Spinal cord (tissue), 10 donors: ENCODE data around the gene GDPGP1. TPM values are rescaled to one million over a fixed set of nuclear protein-coding genes. Genes with fewer than 3 reads are reported as not detected.

Experiments
- DNase-seq, 6 donors: peaks; one replicate each; pipeline versions ENCODE4 v3.0.0 to v3.0.0-alpha.2; 2013 to 2015; ENCODE audit warnings: low spot score in 6 of 6, low read depth in 4 of 6
- H3K27ac ChIP-seq: one replicate; pipeline ENCODE4 v1.5.1; 2013; ENCODE audit warnings: low read depth, low read length, control low read depth
- H3K27me3 ChIP-seq: one replicate; pipeline ENCODE4 v1.6.1; 2013; ENCODE audit warnings: low read length; ENCODE audit not compliant: control insufficient read depth, insufficient read depth
- H3K36me3 ChIP-seq: one replicate; pipeline ENCODE4 v1.6.1; 2013; ENCODE audit warnings: low read length; ENCODE audit not compliant: control insufficient read depth, insufficient read depth
- H3K4me1 ChIP-seq: one replicate; pipeline ENCODE4 v1.6.1; 2013; ENCODE audit warnings: low read length; ENCODE audit not compliant: control insufficient read depth, insufficient read depth
- H3K4me3 ChIP-seq: one replicate; pipeline ENCODE4 v1.5.1; 2013; ENCODE audit warnings: low read depth, low read length, control low read depth
- H3K9me3 ChIP-seq: one replicate; pipeline ENCODE4 v1.6.1; 2013; ENCODE audit warnings: low read length; ENCODE audit not compliant: control insufficient read depth, insufficient read depth
- WGBS: methylation state at CpG from one replicate; pipeline ENCODE4 v1.1.5; 2013; ENCODE audit warnings: missing lambda C conversion rate; ENCODE audit not compliant: insufficient coverage; 5-methylcytosine and 5-hydroxymethylcytosine counted together
- polyA plus RNA-seq, 2 donors: library from polyadenylated mRNA; unstranded; fragments of 120-200 nt; gene quantifications; one replicate each; pipeline ENCODE4 v1.2.1, GENCODE V29; 2013; ENCODE audit not compliant: insufficient read length in 2 of 2
- total RNA-seq, 2 donors: library from RNA; depleted of rRNA in 1 of 2; stranded (reverse); fragments of 120-200 nt in 1 of 2; fragments of >200 nt in 1 of 2; gene quantifications; one replicate each; pipeline versions ENCODE4 v1.2.3 to v1.2.4, GENCODE V29; 2013 to 2014
- donor health status: healthy.

The GDPGP1 gene
- total and polyA plus RNA-seq, 4 donors: 3.7 to 7.8 (median 6.7) TPM

DNA sequence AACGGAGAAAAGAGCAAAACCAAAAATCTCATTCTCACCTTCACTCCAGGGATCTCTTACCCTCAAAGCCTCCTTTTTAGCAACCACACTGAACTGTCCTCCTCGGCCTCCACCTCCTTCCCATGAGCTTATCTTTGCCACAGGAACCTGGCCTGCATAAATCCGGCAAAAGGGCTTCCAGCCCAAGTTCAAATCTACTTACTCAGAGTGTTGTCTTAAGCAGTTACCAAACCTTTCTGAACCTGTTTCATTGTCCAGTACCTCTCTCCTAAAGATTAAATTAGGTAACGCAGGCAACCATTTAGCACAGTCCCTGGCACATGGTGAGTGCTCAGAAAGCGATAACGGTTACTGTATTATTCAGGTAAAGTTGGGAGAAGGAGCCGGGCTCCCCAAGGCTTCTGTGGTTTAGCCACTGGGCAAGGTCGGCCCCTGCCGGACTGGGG lies 1.0 kb upstream of the GDPGP1 start:
- DNase-seq: peak in 1 of 6 donors; percentile 45
- peaks cover 47% of the 10 kb centered on the region for H3K36me3 ChIP-seq
- 16% methylated on average over 8 of the region's 9 CpGs for WGBS

DNA sequence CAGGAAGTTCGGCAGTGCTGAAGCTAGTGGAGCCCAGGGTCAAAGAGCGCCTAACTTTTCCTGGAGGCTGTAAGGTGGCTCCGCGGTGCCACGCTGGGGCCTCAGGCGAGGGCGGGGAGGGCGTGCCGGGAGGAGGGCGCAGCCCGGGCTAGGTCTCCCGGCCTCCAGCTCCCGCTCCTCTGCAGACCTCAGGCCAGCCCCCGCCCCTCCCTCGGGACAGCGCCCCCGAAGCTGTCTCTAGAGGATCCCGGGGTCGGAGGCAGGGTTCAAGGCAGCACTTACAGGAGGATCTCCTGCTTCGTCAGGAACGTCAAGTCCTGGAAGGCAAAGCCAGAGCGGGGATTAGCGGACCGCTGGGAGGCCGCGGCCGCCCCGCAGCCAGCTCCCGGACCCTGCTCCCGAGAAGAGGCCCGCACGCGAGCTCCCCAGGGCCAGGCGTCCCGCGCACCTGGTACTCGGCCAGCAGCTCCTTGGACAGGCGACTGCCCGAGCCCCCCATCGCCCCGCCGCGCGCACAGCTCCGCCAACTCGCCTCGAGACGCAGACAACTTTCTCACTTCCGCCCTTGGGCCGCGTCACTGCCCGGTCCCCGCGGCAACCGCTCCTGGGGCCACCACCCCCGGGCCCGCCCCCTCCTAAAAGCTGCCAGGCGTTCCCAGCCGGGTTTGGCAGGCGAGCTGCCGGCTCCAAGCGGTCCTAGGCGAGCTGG lies 468 bp upstream of the GDPGP1 start, which contains the start of gene CIB1:
Gene CIB1 (minus strand): TSS at position 555 of the 709 bp plus-strand sequence. CDS start 56 bp downstream, at position 499.
- WGBS: 0% methylated on average over 63 of the region's 63 CpGs
- peak in 4 of 6 donors; percentile 79 to 98 (median 86) for DNase-seq
- H3K4me1 ChIP-seq: peaks cover 27% of the 10 kb centered on the region
- no peaks in the 10 kb centered on the region for H3K27me3 ChIP-seq
- peaks cover 46% of the 10 kb centered on the region for H3K36me3 ChIP-seq
- H3K4me3 ChIP-seq: peak within 1 kb of the TSS; percentile 88
- H3K27ac ChIP-seq: peak within 1 kb of the TSS; percentile 78
- no peaks in the 10 kb centered on the region for H3K9me3 ChIP-seq

More for the DNA sequence above, 1.0 kb upstream of the GDPGP1 start:
- no peaks in the 10 kb centered on the region for H3K27me3 ChIP-seq
- peak overlapping the region; percentile 74 for H3K4me3 ChIP-seq
- peaks cover 27% of the 10 kb centered on the region for H3K4me1 ChIP-seq
- H3K9me3 ChIP-seq: no peaks in the 10 kb centered on the region
- no peak overlapping the region for H3K27ac ChIP-seq

DNA sequence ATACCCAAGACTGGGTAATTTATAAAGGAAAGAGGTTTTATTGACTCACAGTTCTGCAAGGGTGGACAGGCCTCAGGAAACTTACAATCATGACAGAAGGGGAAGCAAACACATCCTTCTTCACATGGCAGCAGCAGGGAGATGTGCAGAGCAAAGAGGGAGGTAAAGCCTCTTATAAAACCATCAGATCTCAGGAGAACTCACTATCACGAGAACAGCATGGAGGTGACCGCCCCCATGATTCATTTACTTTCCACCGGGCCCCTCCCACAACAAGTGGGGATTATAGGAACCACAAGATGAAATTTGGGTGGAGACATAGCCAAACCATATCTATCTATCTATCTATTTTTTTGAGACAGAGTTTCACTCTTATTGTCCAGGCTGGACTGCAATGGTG lies 5.4 kb downstream of the GDPGP1 start:
- no peak overlapping the region for H3K4me3 ChIP-seq
- no peaks in the 10 kb centered on the region for H3K9me3 ChIP-seq
- H3K36me3 ChIP-seq: peaks cover 42% of the 10 kb centered on the region
- no peaks in the 10 kb centered on the region for H3K27me3 ChIP-seq
- WGBS: no CpG with 5 or more reads among the region's 3 CpGs
- peaks cover 3% of the 10 kb centered on the region for H3K4me1 ChIP-seq
- H3K27ac ChIP-seq: no peak overlapping the region
- no peak for DNase-seq

DNA sequence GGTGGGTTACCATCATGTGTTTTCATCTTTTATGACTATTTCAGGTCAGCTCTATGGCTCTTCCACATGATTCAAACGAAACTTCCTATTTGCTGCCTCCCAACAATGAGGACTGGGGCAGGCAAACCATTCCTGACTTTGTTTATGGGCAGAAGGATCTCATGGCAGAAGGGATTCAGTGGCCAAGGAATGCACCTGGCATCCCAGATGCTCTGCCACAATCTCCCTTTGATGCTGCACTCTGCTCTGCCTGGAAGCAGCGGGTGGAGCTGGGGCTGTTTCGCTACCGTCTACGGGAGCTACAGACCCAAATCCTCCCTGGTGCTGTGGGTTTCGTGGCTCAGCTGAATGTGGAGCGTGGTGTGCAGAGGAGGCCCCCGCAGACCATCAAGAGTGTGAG lies 6.8 kb downstream of the GDPGP1 start:
- Histone ChIP-seq H3K27me3 (no peaks in the 10 kb centered on the region), H3K36me3 (peaks cover 42% of the 10 kb centered on the region), H3K27ac (no peak overlapping the region), H3K4me1 (no peaks in the 10 kb centered on the region), H3K9me3 (no peaks in the 10 kb centered on the region), H3K4me3 (no peak overlapping the region)
- WGBS: 85% methylated on average over 8 of the region's 8 CpGs
- no peak for DNase-seq

DNA sequence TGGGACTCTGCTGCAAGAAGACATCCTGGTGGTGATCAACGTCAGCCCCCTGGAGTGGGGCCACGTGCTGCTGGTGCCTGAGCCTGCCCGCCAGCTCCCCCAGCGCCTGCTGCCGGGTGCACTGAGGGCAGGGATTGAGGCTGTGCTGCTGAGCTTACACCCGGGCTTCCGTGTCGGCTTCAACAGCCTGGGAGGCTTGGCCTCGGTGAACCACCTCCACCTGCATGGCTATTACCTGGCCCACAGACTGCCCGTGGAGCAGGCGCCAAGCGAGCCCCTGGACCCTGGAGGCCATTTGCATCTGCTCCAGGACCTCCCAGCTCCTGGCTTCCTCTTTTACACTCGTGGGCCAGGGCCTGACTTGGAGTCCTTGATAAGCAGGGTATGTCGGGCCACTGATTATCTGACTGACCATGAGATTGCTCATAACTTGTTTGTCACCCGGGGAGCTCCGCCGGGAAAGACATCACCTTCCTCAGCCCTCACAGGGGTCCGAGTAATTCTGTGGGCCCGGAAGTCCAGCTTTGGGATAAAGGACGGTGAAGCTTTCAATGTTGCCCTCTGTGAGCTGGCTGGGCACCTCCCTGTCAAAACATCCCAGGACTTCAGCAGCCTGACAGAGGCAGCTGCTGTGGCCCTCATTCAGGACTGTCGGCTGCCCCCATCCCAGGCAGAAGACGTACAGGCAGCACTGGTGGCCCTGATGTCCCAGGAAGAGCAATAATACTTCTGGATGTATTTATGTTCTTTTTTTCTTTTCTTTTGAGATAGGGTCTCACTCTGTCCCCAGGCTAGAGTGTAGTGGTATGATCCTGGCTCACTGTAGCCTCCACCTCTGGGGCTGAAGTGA lies 7.6 kb downstream of the GDPGP1 start:
- WGBS: 90% methylated on average over 21 of the region's 22 CpGs
- no peaks in the 10 kb centered on the region for H3K27me3 ChIP-seq

DNA sequence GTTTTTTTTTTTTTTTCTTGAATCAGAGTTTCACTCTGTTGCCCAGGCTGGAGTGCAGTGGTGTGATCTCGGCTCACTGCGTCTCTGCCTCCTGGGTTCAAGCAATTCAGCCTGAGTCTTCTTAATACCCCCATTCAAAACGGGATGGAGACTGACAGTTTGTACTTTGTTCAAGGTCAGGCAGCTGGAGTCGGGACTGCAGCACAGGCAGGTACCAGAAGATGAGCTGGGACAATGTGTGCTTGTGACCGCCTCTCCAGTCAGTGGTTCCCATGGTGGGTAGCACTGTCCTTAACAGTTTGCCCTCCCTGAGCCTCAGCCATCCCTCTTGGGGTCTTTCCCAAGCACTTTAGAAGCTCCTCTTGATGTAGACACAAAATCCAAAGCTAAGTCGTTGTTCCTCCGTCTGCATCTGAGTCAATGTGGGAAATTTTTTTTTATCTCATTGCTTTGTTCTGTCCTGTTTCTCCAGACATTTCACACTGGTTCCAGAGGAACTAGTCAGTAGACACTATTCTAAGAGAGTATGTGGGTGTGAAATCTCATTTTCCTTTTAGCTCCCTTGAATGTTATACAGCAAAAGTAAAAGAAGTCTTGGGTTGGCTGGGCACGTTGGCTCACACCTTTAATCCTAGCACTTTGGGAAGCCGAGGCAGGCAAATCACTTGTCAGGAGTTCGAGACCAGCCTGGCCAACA lies 10.1 kb downstream of the GDPGP1 start:
- H3K4me3 ChIP-seq: no peak overlapping the region
- H3K9me3 ChIP-seq: no peaks in the 10 kb centered on the region
- no peaks in the 10 kb centered on the region for H3K27me3 ChIP-seq
- peaks cover 25% of the 10 kb centered on the region for H3K36me3 ChIP-seq
- no peak for DNase-seq
- 85% methylated on average over 6 of the region's 10 CpGs for WGBS
- peaks cover 4% of the 10 kb centered on the region for H3K4me1 ChIP-seq
- no peak overlapping the region for H3K27ac ChIP-seq

More for the DNA sequence above, 7.6 kb downstream of the GDPGP1 start:
- Histone ChIP-seq H3K27ac (no peak overlapping the region), H3K4me3 (no peak overlapping the region), H3K4me1 (no peaks in the 10 kb centered on the region), H3K36me3 (peaks cover 39% of the 10 kb centered on the region), H3K9me3 (no peaks in the 10 kb centered on the region)
- DNase-seq: no peak

DNA sequence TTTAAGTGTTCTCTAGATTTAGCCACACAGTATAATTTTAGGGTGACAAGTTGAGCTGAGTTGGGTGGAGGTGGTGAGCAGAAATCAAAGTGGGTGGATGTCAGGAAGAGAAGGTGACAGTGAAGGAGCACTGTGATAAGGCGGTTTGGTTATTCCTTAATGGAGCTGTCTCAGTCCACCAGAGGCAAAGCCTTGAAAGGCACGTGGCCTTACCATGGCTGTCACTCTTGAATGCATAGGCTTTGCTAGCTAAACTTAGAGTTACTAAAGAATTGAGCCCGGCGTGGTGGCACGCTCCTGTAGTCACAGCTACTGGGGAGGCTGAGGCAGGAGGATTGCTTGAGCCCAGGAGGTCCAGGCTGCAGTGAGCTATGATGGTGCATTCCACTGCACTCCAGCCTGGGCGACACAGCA lies 14.8 kb downstream of the GDPGP1 start:
- WGBS: 53% methylated on average over 3 of the region's 6 CpGs
- DNase-seq: no peak
- peaks cover 17% of the 10 kb centered on the region for H3K4me1 ChIP-seq
- peak overlapping the region; percentile 69 for H3K27ac ChIP-seq
- H3K9me3 ChIP-seq: no peaks in the 10 kb centered on the region
- no peaks in the 10 kb centered on the region for H3K36me3 ChIP-seq
- peak overlapping the region; percentile 68 for H3K4me3 ChIP-seq
- H3K27me3 ChIP-seq: no peaks in the 10 kb centered on the region

DNA sequence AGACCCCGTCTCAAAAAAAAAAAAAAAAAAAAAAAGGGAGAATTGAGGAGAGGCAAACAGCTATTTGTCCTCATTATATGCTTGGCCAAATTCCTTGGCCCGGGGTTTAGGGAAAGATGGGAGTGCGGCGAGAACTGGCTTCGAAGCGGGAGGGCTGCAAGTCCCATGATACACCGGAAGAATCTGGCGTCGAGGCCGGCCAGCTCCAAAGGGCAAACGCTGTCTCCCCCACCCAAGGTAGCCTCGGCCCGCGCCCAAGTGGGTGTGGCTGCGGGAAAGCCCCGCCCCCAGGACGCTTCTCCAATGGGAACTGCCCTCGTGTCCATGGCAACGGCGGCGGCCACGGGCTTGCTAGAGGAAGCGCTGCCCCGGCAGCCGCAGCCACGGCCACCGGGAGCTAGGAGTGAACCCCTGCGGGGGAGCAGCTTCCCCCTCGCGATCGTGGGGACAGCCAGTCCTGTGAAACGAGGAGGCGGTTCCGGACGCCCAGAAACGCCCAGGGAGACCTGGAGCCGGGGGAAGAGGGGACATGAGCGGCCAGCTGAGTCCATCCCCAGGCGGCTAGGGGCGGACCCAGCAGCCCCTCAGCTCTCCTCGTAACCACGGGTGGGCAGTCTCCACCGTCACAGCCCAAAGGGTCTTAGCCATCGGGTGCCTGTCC lies 15.3 kb downstream of the GDPGP1 start, which contains the start of gene TTLL13:
Gene TTLL13 (plus strand): TSS at position 354 of the 661 bp plus-strand sequence. CDS start 1,075 bp downstream, outside the sequence.
- 0% methylated on average over 44 of the region's 44 CpGs for WGBS
- peak within 1 kb of the TSS; percentile 69 for H3K27ac ChIP-seq

DNA sequence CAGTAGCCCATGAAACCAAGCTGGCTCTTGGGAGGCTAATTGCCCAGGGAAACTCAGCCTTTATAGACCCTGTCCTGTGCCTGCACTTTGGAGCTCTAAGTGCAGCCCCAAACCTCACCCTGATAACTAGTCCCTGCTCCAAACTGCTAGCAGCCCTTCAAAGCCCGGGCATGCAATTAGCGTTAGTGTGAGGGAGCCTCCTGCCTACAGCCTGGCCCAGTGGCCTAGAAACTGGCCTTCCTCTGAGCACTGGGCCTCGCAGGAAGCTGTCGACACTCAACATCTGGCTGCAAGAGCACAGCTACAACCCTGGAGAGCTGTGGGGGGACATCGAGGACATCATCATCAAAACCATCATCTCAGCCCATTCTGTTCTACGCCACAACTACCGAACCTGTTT lies 23.8 kb downstream of the GDPGP1 start:
- H3K9me3 ChIP-seq: no peaks in the 10 kb centered on the region
- 67% methylated on average over 4 of the region's 7 CpGs for WGBS
- DNase-seq: no peak
- no peaks in the 10 kb centered on the region for H3K27me3 ChIP-seq
- no peaks in the 10 kb centered on the region for H3K4me1 ChIP-seq
- no peaks in the 10 kb centered on the region for H3K36me3 ChIP-seq
- no peak overlapping the region for H3K4me3 ChIP-seq
- no peak overlapping the region for H3K27ac ChIP-seq

More for the DNA sequence above, 15.3 kb downstream of the GDPGP1 start, which contains the start of gene TTLL13:
- H3K36me3 ChIP-seq: no peaks in the 10 kb centered on the region
- no peaks in the 10 kb centered on the region for H3K9me3 ChIP-seq
- peak within 1 kb of the TSS; percentile 68 for H3K4me3 ChIP-seq
- DNase-seq: peak; percentile 72 to 95 (median 87)
- H3K27me3 ChIP-seq: no peaks in the 10 kb centered on the region
- H3K4me1 ChIP-seq: peaks cover 17% of the 10 kb centered on the region
